WTC11 (cell line): ENCODE data around the gene KCNK5. TPM values are rescaled to one million over a fixed set of nuclear protein-coding genes. Genes with fewer than 3 reads are reported as not detected.

Experiments used
- AFF4 ChIP-seq: sonication (generic); formaldehyde crosslinking; IDR thresholded peaks from 2 replicates; pipeline ENCODE4 v1.8.1; 2023; ENCODE audit warnings: mild to moderate bottlenecking, missing genetic modification reagents, borderline replicate concordance
- ATF1 ChIP-seq: sonication (generic); formaldehyde crosslinking; IDR thresholded peaks from 2 replicates; pipeline ENCODE4 v1.8.1; 2023; ENCODE audit warnings: mild to moderate bottlenecking, moderate library complexity, missing genetic modification reagents
- CDX4 ChIP-seq: fragments of 250-450 bp; sonication (Bioruptor Pico); IDR thresholded peaks from 2 replicates; pipeline ENCODE4 v1.9.0; 2021; ENCODE audit warnings: moderate library complexity, mild to moderate bottlenecking, inconsistent platforms, borderline replicate concordance
- ELF4 ChIP-seq: sonication (generic); formaldehyde crosslinking; IDR thresholded peaks from 2 replicates; pipeline ENCODE4 v1.8.1; 2022; ENCODE audit warnings: low read depth, mild to moderate bottlenecking, moderate library complexity, missing genetic modification reagents
- ERG ChIP-seq: fragments of 250-450 bp; sonication (Bioruptor Pico); IDR thresholded peaks from 2 replicates; pipeline ENCODE4 v1.8.0; 2021; ENCODE audit warnings: mild to moderate bottlenecking
- FOXP1 ChIP-seq: sonication (generic); formaldehyde crosslinking; IDR thresholded peaks from 2 replicates; pipeline ENCODE4 v1.8.0; 2022; ENCODE audit warnings: missing genetic modification reagents, mild to moderate bottlenecking, moderate library complexity, borderline replicate concordance
- HMGXB4 ChIP-seq: sonication (generic); formaldehyde crosslinking; IDR thresholded peaks from 2 replicates; pipeline ENCODE4 v1.8.1; 2023; ENCODE audit warnings: mild to moderate bottlenecking, moderate library complexity, missing genetic modification reagents
- MAX ChIP-seq: sonication (generic); formaldehyde crosslinking; IDR thresholded peaks from 2 replicates; pipeline ENCODE4 v1.8.0; 2022; ENCODE audit warnings: mild to moderate bottlenecking, missing genetic modification reagents
- NR3C1 ChIP-seq: sonication (generic); formaldehyde crosslinking; conservative IDR thresholded peaks from 2 replicates; pipeline ENCODE4 v1.8.1; 2023; ENCODE audit warnings: low read depth, mild to moderate bottlenecking, missing genetic modification reagents
- RELA ChIP-seq: sonication (generic); formaldehyde crosslinking; IDR thresholded peaks from 2 replicates; pipeline ENCODE4 v1.8.1; 2022; ENCODE audit warnings: missing genetic modification reagents, mild to moderate bottlenecking, borderline replicate concordance
- SP1 ChIP-seq: sonication (generic); formaldehyde crosslinking; conservative IDR thresholded peaks from 2 replicates; pipeline ENCODE4 v1.8.1; 2022; ENCODE audit warnings: missing genetic modification reagents
- TEAD1 ChIP-seq: sonication (generic); formaldehyde crosslinking; IDR thresholded peaks from 2 replicates; pipeline ENCODE4 v1.8.0; 2022; ENCODE audit warnings: mild to moderate bottlenecking, missing genetic modification reagents
- TP53 ChIP-seq: sonication (generic); formaldehyde crosslinking; IDR thresholded peaks from 2 replicates; pipeline ENCODE4 v1.8.1; 2023; ENCODE audit warnings: mild to moderate bottlenecking, missing genetic modification reagents
- USF1 ChIP-seq: sonication (generic); formaldehyde crosslinking; IDR thresholded peaks from 2 replicates; pipeline ENCODE4 v1.8.0; 2022; ENCODE audit warnings: mild to moderate bottlenecking, missing genetic modification reagents
- ZBTB43 ChIP-seq: sonication (generic); formaldehyde crosslinking; IDR thresholded peaks from 2 replicates; pipeline ENCODE4 v1.8.1; 2023; ENCODE audit warnings: mild to moderate bottlenecking, missing genetic modification reagents
- ZNF281 ChIP-seq: sonication (generic); formaldehyde crosslinking; IDR thresholded peaks from 2 replicates; pipeline ENCODE4 v1.8.0; 2023; ENCODE audit warnings: mild to moderate bottlenecking, missing genetic modification reagents
- ZNF416 ChIP-seq: fragments of 250-450 bp; sonication (Bioruptor Pico); IDR thresholded peaks from 2 replicates; pipeline ENCODE4 v1.9.0; 2021; ENCODE audit warnings: mild to moderate bottlenecking, inconsistent platforms
- ZNF532 ChIP-seq: fragments of 250-450 bp; sonication (Bioruptor Pico); IDR thresholded peaks from 2 replicates; pipeline ENCODE4 v1.9.0; 2021; ENCODE audit warnings: mild to moderate bottlenecking, borderline replicate concordance
- ZNF671 ChIP-seq: fragments of 250-450 bp; sonication (Bioruptor Pico); IDR thresholded peaks from 2 replicates; pipeline ENCODE4 v1.8.0; 2021; ENCODE audit warnings: mild to moderate bottlenecking
- total RNA-seq: library from RNA; stranded (reverse); gene quantifications from 3 replicates; pipeline ENCODE4 v1.2.3, GENCODE V29; 2021

Gene KCNK5
- total RNA-seq, 1 experiment from 2014 or later, result 41.8 TPM

- TF ChIP-seq TP53 (CRISPR knock-in tag) (no peak), ZNF416 (CRISPR knock-in tag) (no peak), NR3C1 (no peak), FOXP1 (CRISPR knock-in tag) (no peak; the same call in 1 of the 2 replicates), ERG (CRISPR knock-in tag) (no peak), USF1 (0 out of 2 replicates have a peak, but pooled peaks have one; percentile 55), AFF4 (CRISPR knock-in tag) (no peak), ZNF532 (CRISPR knock-in tag) (no peak), ZNF671 (CRISPR knock-in tag) (no peak), MAX (peak; percentile 96), ZBTB43 (CRISPR knock-in tag) (no peak), ZNF281 (CRISPR knock-in tag) (no peak), CDX4 (CRISPR knock-in tag) (no peak), ATF1 (no peak), HMGXB4 (CRISPR knock-in tag) (0 out of 2 replicates have a peak, but pooled peaks have one; percentile 36), RELA (no peak), TEAD1 (0 out of 2 replicates have a peak, but pooled peaks have one; percentile 51), ELF4 (CRISPR knock-in tag) (no peak), SP1 (CRISPR knock-in tag) (peak; percentile 40; the same call in 1 of the 2 replicates)
These were observed 62.9 kb downstream of the KCNK5 start (continued) for GRCh38 chr6:39166189-39166911.
